NCI-H446 treated with DMSO at 0.1 percent for 48 hours (cell line): ENCODE data around the gene TMTC2.
A peak's percentile ranks its signal among the peaks of the same experiment; 100 is the strongest.
"Not testable (repeated sequence)": the region's sequence is repeated elsewhere in the genome, so short reads cannot be mapped to it uniquely, and the experiment has no call there.

Source experiments
- DNase-seq: peaks from one replicate; lab custom pipeline; 2025; lab: John Stamatoyannopoulos, UW

Gene TMTC2

GRCh38 chr12:82788594-82788993 is 101.9 kb downstream of the TMTC2 start:
- DNase-seq = no peak

- no peak for DNase-seq
These were observed 103.0 kb downstream of the TMTC2 start for GRCh38 chr12:82789674-82790073.

- DNase-seq = no peak
These were observed 107.1 kb downstream of the TMTC2 start for GRCh38 chr12:82793751-82794281.

- no peak for DNase-seq
These were observed 110.8 kb downstream of the TMTC2 start for GRCh38 chr12:82797480-82797879.

- DNase-seq = no peak
These were observed 113.5 kb downstream of the TMTC2 start for GRCh38 chr12:82800185-82800584.

- no peak for DNase-seq
These were observed 115.4 kb downstream of the TMTC2 start for GRCh38 chr12:82801951-82802610.

GRCh38 chr12:82803201-82803600 is 116.5 kb downstream of the TMTC2 start:
- no peak for DNase-seq

- no peak for DNase-seq
These were observed 117.9 kb downstream of the TMTC2 start for GRCh38 chr12:82804601-82805000.

- not testable (repeated sequence) for DNase-seq
These were observed 118.3 kb downstream of the TMTC2 start for GRCh38 chr12:82805004-82805403.

- DNase-seq = no peak
These were observed 119.2 kb downstream of the TMTC2 start for GRCh38 chr12:82805812-82806497.

- DNase-seq = no peak
These were observed 120.5 kb downstream of the TMTC2 start for GRCh38 chr12:82807132-82807737.

- DNase-seq = no peak
These were observed 123.9 kb downstream of the TMTC2 start for GRCh38 chr12:82810568-82810967.

GRCh38 chr12:82817368-82817767 is 130.7 kb downstream of the TMTC2 start:
- peak; percentile 60 for DNase-seq

- DNase-seq = no peak
These were observed 131.7 kb downstream of the TMTC2 start for GRCh38 chr12:82818271-82819035.

GRCh38 chr12:82826505-82826904 is 139.8 kb downstream of the TMTC2 start:
- no peak for DNase-seq

GRCh38 chr12:82832096-82832495 is 145.4 kb downstream of the TMTC2 start:
- DNase-seq = no peak

GRCh38 chr12:82832981-82833380 is 146.3 kb downstream of the TMTC2 start:
- no peak for DNase-seq

GRCh38 chr12:82833481-82833880 is 146.8 kb downstream of the TMTC2 start:
- peak; percentile 41 for DNase-seq

GRCh38 chr12:82835217-82835616 is 148.5 kb downstream of the TMTC2 start:
- no peak for DNase-seq

- no peak for DNase-seq
These were observed 151.4 kb downstream of the TMTC2 start for GRCh38 chr12:82838131-82838551.

- DNase-seq = no peak
These were observed 152.1 kb downstream of the TMTC2 start for GRCh38 chr12:82838827-82839226.

- no peak for DNase-seq
These were observed 153.1 kb downstream of the TMTC2 start for GRCh38 chr12:82839796-82840195.
